Tibial nerve (tissue), 4 donors: ENCODE data around the gene YJEFN3. TPM values are rescaled to one million over a fixed set of nuclear protein-coding genes. Genes with fewer than 3 reads are reported as not detected.

Source experiments
- DNase-seq, 2 donors: peaks; one replicate each; pipeline ENCODE4 v3.0.0-alpha.2; 2019; ENCODE audit warnings: low spot score in 2 of 2
- H3K27ac ChIP-seq, 4 donors: fragments of 200-600 bp; sonication (generic) in 3 of 4; one replicate each; pipeline ENCODE4 v1.5.1; 2017 to 2019; ENCODE audit warnings: mild to moderate bottlenecking in 1 of 4
- H3K27me3 ChIP-seq, 2 donors: fragments of 200-600 bp; sonication (generic) in 1 of 2; one replicate each; pipeline versions ENCODE4 v1.5.1 to v1.6.0; 2017 to 2019
- H3K36me3 ChIP-seq, 3 donors: fragments of 200-600 bp; sonication (generic); one replicate each; pipeline ENCODE4 v1.5.1; 2018 to 2019
- H3K4me1 ChIP-seq, 4 donors: fragments of 200-600 bp; sonication (generic) in 3 of 4; one replicate each; pipeline ENCODE4 v1.5.1; 2017 to 2019
- H3K4me3 ChIP-seq, 4 donors: fragments of 200-600 bp; sonication (generic) in 3 of 4; one replicate each; pipeline ENCODE4 v1.5.1; 2017 to 2019; ENCODE audit warnings: mild to moderate bottlenecking in 1 of 4, moderate library complexity in 1 of 4
- H3K9me3 ChIP-seq, 4 donors: fragments of 200-600 bp; sonication (generic) in 3 of 4; one replicate each; pipeline ENCODE4 v1.5.1; 2017 to 2019
- CTCF ChIP-seq, 5 experiments: fragments of 200-600 bp in 3 of 5; fragments of 450-650 bp in 2 of 5; sonication (generic) in 3 of 5; IDR thresholded peaks; one replicate each; pipeline ENCODE4 v1.5.1; 2016 to 2019; ENCODE audit warnings: antibody characterized with exemption in 5 of 5, mild to moderate bottlenecking in 3 of 5, moderate library complexity in 2 of 5
- EP300 ChIP-seq, 2 donors: sonication (generic); formaldehyde crosslinking; IDR thresholded peaks; one replicate each; pipeline ENCODE4 v1.6.1; 2017; ENCODE audit warnings: antibody characterized with exemption in 2 of 2, mild to moderate bottlenecking in 1 of 2
- POLR2A ChIP-seq, 2 donors: fragments of 450-650 bp; IDR thresholded peaks; one replicate each; pipeline ENCODE4 v1.6.1; 2017; ENCODE audit warnings: antibody characterized with exemption in 2 of 2, mild to moderate bottlenecking in 2 of 2, moderate library complexity in 2 of 2
- WGBS, 2 donors: methylation state at CpG; one replicate each; pipeline ENCODE4 v1.1.5; 2018; 5-methylcytosine and 5-hydroxymethylcytosine counted together
- total RNA-seq, 4 donors: library from RNA; depleted of rRNA; stranded (reverse); fragments of >200 nt; gene quantifications; one replicate each; pipeline ENCODE4 v1.1.0, GENCODE V29; 2016

The YJEFN3 gene
- total RNA-seq, 4 donors from 2014 or later: 4.2 to 9.4 (median 5.7) TPM

GRCh38 chr19:19566306-19566705 is 37.6 kb downstream of the YJEFN3 start:
- H3K9me3 ChIP-seq: no peaks in the 10 kb centered on the region
- DNase-seq: no peak
- H3K4me3 ChIP-seq: no peak overlapping the region
- no peak overlapping the region for H3K27ac ChIP-seq
- peaks cover 0 to 66% (median 0%) of the 10 kb centered on the region in 3 donors for H3K36me3 ChIP-seq
- no peaks in the 10 kb centered on the region for H3K27me3 ChIP-seq
- TF ChIP-seq EP300 (IDR thresholded peaks at IDR 0.05) (no peak), CTCF (IDR thresholded peaks at IDR 0.05) (no peak), POLR2A (IDR thresholded peaks at IDR 0.05) (no peak)
- WGBS, 2 donors: 55 to 69% methylated on average over 7 of the region's 7 CpGs
- H3K4me1 ChIP-seq: no peaks in the 10 kb centered on the region

- Histone ChIP-seq H3K4me3 (no peak overlapping the region), H3K27ac (no peak overlapping the region), H3K36me3 (peaks cover 0 to 58% (median 0%) of the 10 kb centered on the region in 3 donors), H3K27me3 (no peaks in the 10 kb centered on the region), H3K9me3 (no peaks in the 10 kb centered on the region), H3K4me1 (no peaks in the 10 kb centered on the region)
- 59 to 81% methylated on average over 3 of the region's 3 CpGs for WGBS, 2 donors
- DNase-seq: no peak
- no peak for TF ChIP-seq POLR2A (IDR thresholded peaks at IDR 0.05)
- TF ChIP-seq CTCF (IDR thresholded peaks at IDR 0.05): no peak
- TF ChIP-seq EP300 (IDR thresholded peaks at IDR 0.05): no peak
These were observed 38.7 kb downstream of the YJEFN3 start for GRCh38 chr19:19567391-19567790.

- H3K36me3 ChIP-seq: peaks cover 0 to 53% (median 0%) of the 10 kb centered on the region in 3 donors
- H3K4me1 ChIP-seq: no peaks in the 10 kb centered on the region
- no peak overlapping the region for H3K27ac ChIP-seq
- WGBS, 2 donors: 94% methylated on average over 25 of the region's 25 CpGs
- H3K4me3 ChIP-seq: no peak overlapping the region
- H3K27me3 ChIP-seq: no peaks in the 10 kb centered on the region
- H3K9me3 ChIP-seq: no peaks in the 10 kb centered on the region
- TF ChIP-seq CTCF (IDR thresholded peaks at IDR 0.05) (no peak), EP300 (IDR thresholded peaks at IDR 0.05) (no peak), POLR2A (IDR thresholded peaks at IDR 0.05) (no peak)
- DNase-seq: no peak
These were observed 40.4 kb downstream of the YJEFN3 start for GRCh38 chr19:19568802-19569756.

GRCh38 chr19:19570571-19570970 is 41.9 kb downstream of the YJEFN3 start:
- H3K27ac ChIP-seq: no peak overlapping the region
- H3K36me3 ChIP-seq: peaks cover 0 to 39% (median 0%) of the 10 kb centered on the region in 3 donors
- TF ChIP-seq EP300 (IDR thresholded peaks at IDR 0.05): no peak
- H3K27me3 ChIP-seq: no peaks in the 10 kb centered on the region
- WGBS, 2 donors: 83 to 86% methylated on average over 10 of the region's 10 CpGs
- no peak overlapping the region for H3K4me3 ChIP-seq
- H3K9me3 ChIP-seq: no peaks in the 10 kb centered on the region
- no peaks in the 10 kb centered on the region for H3K4me1 ChIP-seq
- DNase-seq: no peak

GRCh38 chr19:19571071-19571786 is 42.5 kb downstream of the YJEFN3 start:
- Histone ChIP-seq H3K27me3 (no peaks in the 10 kb centered on the region), H3K4me3 (no peak overlapping the region), H3K9me3 (no peaks in the 10 kb centered on the region), H3K36me3 (peaks cover 0 to 32% (median 0%) of the 10 kb centered on the region in 3 donors), H3K4me1 (no peaks in the 10 kb centered on the region), H3K27ac (no peak overlapping the region)
- TF ChIP-seq EP300 (IDR thresholded peaks at IDR 0.05) (no peak), POLR2A (IDR thresholded peaks at IDR 0.05) (no peak), CTCF (IDR thresholded peaks at IDR 0.05) (no peak)
- 91 to 93% methylated on average over 11 of the region's 11 CpGs for WGBS, 2 donors
- DNase-seq: no peak
